Measurements from ENCODE around the gene LRRC4C.

Gene LRRC4C

DNA sequence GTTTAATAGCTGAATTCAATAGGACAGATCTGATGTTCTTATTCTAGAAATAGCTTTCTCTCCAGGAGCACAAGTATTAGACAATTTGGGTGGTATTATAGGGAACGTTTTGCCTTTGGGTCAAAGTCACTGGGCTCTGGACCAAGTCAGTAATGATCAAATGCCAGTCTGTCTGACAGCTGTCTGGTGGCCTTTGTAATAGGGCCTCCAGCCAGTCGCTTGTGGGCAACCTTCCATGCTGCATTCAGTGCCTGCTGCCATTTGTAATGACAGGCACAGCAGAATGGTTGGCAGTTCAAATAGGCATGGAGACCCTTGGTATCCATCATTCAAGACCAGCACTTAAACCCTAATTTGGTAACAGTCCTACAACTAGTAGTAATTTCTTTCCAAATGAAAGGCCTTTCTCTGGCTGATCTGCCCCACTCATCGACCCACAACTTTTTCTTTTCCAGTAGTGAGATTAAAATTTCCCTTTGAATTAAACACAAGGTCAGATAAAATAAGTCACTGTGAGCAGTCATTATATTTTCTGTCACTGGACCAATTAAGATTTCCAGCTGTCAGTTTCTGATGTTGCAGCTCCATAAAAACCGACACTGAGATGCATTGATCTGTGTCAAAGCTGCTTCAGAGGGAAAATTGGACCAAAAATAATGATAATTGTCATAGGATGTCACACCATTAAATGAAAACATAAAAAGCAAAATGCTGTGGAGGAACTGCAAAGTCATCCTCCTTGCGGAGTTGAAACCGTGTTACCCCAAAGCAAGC is 1038.1 kb downstream of the LRRC4C start:
- DNase-seq, result no peak

DNA sequence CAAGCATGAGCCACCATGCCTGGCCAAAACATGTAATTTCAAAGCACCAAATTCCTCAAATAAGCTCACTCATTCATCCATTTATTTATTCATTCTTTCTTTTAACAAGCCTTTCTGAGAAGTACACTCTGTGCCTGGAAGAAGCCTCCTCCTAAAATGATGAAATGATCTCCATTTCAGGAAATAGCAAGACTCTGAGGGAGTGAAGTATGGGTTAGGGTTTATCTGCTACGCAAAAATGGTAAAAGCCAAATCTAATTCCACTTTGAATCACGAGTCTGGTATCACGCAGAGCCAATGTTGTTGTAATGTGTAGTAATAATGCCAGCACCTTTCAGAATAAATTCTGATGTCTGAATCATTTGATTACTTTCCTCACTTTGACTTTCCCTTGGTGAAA is 1041.8 kb downstream of the LRRC4C start:
- no peak for DNase-seq

DNA sequence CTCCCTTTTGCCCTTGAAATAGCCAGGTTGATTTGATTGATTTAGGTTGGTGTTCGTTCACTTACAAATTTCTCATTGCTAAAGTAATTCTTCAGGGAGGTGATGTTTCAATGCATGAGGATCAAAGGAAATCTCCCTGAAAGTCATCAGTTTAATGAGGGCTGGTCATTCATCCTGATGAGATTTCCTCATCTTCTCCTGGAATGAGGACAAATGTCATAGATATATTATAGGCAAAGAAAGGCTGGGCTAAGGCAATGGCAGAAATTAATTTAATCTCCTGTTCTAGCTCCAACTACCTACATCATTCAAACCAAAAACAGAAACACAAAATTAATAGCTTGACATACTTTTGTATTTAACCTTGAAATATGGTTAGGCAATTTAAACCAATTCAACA is 1052.1 kb downstream of the LRRC4C start:
- no peak for DNase-seq

DNA sequence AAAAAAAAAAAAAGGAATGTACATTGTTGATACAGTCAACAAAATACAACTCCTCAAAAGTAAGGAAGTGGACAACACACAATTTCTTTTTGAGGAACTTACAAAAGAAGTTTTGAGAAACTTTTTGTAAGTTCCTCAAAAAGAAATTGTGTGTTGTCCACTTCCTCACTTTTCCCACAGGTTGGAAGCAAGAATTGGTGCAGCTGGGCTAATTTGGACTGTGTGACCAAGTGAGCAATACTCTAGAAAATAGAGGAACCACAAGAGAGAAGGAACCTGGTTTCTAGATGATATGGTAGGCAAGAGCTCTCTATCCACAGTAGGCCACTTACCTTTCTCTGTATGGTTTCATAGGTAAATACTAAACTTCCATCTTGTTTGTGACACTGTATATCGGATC is 1053.8 kb downstream of the LRRC4C start:
- DNase-seq, result no peak

DNA sequence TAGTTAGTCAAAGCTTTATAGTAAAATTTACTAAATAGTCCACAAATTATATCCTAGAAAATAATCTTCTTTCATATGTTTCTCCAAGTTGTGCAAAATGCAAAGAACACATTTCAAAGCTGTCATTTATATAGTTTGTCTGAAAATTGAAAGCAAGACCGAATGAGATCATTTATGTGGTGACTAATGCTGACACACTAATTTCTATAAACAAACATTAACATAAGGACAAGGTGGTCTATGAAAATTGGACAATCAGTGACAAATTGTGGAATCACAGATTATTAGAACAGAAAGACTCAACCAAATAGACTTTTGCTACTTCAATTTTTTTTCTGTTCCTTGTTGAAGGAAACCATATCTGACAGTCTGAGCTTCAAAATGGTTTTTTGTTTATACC is 1056.1 kb downstream of the LRRC4C start:
- no peak for DNase-seq

DNA sequence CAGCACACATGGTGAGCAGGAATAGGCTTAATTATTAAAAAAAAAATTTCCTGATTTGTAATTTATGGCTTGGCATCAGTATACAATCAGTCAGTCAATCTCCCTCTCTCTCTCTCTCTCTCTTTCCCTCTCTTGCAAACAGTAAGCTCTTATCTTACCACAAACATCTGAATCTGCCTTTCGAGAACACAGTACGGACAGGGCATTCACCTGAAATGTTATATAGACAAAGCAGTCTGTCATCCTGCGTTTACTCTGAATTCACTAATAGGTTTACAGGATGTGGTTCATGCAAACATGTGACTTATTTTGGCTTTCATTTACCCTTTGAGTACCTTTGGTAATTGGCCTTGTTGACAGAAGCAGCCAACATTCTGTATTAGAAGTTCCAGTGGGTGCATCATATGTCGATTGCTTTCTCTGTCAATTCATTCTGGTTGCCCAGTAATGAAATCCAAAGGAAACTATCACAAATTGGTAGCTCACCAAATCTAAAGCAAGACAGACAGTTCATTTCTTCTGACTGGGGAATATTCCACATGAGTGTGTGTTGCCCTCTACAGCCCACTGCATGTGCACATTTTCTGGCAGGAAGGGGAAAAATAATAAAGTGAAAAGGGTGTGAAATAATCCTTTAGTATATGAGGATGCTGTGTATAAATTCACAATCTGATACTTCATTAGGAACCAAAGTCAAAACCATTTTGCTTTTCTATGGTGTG is 1058.2 kb downstream of the LRRC4C start:
- no peak for DNase-seq

DNA sequence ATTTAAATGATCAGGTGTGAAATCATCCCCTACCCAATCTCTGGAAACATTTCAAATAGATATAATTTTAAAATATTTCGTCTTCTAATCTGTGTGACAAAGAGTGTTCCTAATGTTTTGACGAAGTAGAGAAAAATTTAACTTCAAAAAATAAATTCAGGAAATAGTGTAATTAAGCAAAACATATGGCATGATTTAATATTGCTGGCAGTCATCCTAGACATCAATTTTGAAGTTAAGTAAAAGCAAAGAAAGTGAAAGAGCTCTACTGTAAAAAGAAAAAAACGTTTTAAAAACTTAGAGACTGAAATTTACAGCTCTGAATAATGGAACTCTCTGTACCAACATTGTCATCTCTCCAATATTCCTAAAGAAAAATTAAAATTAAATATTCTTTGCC is 1062.3 kb downstream of the LRRC4C start:
- DNase-seq, result no peak

DNA sequence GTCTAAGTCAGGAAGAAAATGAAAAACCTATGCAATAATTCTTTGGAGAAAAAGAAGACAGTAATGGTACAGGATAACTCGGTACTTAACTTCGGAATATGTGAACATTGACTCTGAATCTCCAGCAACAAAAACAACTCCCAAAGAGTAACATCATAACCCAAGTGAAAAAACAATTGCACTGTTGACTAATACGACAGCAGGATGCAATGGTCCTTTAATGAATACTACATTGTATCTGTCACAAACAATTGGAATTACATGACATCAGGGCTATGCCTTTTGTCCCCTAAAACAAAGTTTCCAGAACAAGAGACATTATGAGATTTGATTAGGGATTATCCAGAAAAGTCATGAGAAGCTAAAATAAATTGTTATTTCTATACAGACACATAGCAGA is 1065.9 kb downstream of the LRRC4C start:
- DNase-seq, result no peak

DNA sequence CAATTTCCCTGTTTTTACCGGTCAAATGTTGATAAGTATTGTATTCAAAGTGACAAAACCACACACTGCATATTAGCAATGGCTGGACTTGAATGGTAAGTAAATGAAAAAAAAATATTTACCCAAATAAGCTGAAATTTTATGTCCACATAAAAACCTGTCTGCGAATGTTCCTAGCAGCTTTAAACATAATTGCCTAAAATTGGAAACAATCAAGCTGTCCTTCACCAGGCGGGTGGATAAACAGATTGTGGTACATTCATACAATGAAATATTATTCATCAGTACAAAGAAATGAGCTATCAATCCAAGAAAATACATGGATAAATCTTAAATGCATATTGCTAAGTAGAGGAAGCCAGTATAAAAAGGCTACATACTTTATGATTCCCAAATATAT is 1067.8 kb downstream of the LRRC4C start:
- DNase-seq, result no peak

DNA sequence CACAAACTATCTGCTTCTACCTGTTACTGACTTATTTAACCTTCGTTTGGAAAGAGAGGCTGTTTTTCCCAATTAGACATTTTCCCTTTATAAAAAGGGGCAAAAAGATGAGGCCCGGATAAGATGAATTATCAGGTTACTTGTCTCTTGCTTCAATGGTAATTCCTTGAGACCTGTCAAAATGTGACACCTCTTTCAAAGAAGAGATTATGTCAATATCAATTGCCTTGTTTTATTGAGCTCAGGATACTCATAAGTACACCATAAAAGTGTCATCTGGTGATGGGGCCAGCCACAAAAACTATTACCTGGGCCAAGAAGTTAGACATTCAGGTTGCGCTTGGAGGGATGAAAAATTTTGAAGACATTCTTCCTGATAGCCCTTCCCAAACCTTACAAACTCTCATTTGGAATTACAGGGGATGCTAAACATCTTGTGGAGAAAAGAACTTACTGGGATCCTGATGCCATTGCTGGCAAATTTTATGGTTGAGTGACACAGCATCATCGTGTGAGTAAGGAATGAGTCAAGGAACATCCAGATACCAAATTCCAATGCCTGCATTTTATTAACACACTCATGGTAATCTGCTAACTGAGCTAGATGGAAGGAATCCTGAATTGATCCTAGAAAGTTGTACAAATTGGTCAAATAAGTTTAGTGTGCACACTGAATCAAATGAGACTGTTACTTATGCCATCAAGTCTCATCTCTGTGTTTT is 1071.2 kb downstream of the LRRC4C start:
- DNase-seq, result no peak

DNA sequence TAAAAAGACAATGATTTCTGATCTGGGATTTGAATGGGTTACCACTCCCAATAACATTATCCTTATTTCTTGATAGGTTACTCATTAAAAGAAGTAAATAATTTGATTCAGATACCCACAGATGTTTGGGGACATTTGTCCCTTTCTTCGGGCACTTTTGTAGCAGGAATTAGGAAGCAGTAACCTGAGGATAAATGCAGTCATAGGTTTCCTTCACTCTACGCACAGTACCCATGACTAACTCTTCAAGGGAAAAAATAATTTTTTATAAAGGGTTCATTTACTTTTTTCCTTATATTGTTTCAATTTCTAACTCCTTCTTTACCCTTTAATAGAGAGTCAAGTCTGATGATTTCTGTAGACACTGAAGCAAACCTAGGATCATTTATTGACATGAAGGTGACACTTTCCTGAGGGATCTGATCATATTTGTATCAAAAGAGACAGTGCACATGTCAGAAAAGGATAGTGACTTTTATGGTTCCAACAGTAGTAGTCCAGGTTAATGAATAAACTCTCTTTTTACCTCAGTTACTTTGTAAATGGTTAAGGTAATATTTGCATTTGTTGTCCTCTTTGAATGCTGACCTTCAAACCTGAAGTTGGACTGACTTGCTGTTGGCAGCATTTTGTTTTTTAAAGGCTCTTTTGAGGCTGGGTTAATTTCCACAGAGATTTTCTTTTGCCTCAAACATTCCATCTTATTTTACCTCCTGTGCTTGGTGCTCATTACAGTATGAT is 1072.0 kb downstream of the LRRC4C start:
- no peak for DNase-seq

DNA sequence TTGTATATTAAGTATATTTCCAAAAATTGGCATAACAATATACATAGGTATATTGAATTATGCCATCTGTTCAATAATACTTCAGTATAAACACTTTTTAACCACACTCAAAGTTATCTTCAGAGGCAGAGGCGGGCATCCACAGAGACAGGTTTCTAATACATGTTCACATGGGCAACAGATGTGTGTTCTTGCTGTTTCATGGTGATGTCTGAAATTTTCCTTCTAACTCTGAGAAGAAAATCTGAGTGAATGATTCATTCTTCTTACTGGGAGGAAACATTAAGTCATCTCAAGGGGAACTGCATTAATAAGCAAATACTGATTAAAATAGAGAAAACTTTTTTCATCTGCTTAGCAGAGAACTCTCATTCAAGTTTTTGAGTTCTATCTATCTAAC is 1074.5 kb downstream of the LRRC4C start:
- no peak for DNase-seq

DNA sequence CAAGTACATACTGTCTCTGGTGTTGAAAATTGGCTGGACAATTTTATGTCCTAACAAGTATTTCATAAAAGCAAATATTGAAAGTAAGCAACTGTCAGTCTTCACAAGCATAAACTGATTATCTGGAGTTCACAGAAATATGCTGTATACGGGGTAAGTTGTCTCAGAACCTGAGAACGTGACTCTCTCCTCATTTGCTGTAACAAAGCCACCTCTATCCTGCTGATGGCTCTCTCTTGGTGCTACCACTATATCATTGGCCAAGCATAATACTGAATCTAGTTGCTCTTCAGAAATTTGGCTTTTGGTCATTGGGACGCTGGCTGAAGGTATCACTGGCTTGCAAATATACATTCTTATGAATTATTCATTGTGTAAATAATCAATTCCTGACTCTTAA is 1078.0 kb downstream of the LRRC4C start:
- DNase-seq, result no peak

DNA sequence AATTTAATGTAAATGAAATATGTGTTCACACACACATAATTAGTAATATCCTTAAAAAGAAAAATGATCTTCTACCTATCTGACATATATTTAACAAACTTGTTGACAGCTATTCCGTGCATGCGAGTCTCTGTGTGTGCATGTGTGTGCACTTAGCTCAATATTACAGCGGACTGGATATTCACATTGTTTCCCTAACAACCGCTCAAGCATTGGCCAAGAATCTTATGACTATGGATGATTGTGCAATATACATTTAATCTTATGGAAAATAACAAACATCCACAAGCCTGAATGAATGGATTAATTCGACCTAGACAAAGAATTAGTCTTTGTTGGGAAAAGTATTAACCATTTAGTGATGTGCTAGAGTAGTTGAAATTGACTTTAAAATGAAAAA is 1078.6 kb downstream of the LRRC4C start:
- DNase-seq, result no peak

DNA sequence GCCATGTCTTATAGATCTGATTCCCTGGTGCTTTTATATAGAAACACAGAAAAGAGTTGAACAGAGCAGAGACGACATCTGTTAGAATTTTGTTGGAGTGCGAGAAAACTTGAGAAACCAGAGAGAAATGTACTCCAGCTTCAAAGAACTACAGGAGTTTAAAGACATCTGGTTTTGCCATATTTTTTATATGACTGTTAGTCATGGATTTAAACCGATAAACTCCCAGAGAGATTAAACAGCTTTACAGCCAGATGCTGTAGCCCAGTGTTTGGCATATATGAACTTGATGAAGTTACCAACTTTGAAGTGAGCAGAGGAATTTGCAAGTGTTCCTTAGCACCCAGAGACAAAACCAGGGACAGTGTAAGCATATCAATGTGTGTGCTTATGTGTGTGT is 1083.1 kb downstream of the LRRC4C start:
- no peak for DNase-seq

DNA sequence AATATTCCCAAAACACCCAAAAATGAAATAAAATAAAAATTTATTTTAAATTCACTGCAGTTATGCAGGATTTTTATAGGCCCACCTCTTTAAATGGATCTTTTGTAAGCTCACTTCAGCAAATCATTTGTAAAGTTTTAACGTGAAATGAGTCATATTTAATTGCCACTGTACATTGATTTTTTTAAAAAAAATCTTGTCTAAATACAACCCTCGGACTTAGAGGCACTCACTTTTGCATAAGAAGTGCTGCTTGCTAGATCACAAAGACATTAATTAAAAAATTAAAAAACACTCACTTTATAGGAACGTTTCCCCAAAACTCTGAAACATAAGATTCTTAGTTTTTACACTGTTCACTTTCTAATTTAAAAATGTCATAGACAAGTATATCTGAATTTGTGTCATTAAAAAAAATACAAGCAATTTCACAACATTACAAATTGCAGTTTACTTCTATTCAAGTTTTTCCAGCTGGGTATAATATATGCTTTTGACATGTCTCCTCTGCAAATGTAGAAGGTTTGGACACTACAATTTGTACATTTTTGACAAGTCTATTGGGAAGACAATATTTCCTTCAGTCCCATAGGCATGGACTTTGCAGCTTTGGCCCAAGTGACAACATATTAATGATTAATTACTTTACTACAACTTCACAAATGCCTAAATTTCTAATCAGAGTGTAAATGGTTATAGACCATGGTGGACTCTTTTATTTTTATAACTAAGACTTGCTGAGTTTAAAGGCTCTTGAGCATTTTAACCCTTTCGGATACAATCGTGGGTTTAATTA is 1088.4 kb downstream of the LRRC4C start:
- no peak for DNase-seq

DNA sequence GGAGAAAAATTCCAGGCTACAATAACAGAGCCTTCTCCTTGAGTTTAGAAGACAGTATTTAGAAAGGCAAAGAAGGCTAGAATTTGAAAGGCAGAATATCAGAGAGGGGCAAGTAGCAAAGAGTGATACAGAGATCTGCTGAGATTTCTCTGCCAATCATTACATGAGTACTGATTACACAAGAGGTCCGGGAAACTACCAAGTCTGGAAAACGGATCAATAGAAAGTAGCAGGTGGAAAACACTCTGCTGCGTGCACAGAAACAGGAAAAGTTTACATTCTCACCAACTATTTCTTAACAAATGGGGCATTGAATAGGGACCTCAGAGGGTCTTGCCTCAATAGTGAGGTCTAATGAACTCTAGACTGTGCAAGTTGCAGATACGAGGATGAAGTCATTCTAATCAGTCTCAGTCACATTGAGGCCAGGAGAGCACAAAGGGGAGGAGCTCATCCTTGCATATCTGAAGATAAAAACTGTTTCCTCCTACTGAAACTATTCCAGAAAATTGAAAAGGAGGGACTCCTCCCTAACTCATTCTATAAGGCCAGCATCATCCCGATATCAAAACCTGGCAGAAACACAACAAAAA is 1099.2 kb downstream of the LRRC4C start:
- no peak for DNase-seq

DNA sequence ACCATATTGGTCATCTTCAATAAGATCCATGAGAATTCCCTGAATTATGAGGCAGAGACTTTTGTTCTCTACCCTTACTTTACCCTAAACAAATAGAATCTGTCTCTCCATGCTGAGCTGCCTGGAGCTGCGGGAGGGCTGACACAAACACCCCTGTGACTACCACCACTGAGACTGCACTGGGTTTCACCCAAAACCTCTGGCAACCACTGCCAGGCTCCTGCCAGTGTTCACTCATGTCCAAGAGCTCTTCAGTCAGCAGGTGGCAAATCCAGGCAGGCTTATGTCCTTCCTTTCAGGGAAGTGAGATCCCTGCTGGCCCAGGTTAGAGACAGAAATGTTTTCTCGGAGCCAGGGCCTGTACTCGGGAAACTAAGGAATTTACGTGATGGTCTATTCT is 1105.3 kb downstream of the LRRC4C start:
- DNase-seq, result no peak

DNA sequence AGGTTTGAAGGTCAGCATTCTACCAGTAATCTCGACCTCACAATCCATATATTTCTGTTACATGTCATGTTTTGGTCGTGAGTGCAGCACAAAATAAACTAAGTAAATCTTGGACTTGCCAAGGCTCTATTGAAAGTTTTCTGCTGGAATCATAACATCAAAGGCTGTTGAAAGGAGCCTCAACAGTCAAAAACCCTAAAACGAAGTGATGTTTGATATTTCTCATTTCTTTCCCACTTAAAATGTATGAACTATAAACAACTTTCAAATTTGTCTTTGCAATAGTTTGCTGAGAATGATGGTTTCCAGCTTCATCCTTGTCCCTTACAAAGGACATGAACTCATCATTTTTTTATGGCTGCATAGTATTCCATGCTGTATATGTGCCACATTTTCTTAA is 1118.5 kb downstream of the LRRC4C start:
- no peak for DNase-seq

DNA sequence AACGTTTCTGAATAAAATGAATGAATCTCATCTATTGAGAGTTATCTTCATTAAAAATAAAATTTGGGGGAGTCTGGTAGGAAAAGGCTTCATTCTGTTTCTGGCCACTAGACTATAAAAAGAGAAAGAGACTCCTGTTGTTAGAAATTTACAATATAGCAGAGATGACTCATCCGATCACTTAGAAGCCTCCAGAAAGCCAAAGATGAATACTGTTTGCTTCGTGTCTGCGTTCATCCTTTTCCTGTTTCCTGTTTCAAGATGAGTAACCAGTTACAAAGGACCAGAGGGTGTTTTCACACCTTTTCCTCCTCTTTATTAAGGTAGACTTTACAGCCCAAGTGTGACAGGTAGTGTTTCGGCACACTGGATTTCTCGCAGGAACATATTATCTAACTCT is 1120.7 kb downstream of the LRRC4C start:
- DNase-seq, result no peak

DNA sequence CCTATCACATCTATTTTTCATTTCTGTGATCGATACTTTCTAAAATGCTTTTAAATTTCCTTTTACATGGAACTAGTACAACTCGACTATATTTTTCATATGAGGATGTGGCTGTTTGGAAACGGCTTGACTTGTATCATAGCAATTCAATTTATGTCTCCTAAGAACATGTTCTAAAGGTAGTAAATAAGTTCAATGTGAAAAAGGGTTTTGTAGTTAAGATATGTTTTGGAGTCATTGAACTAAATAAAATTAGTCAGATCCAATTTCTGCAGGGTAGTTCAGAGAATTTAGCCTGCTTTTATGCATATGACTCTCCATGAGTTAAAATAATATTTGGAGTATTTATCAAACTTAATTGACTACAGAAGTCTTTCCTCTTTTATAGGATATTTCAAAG is 1121.4 kb downstream of the LRRC4C start:
- no peak for DNase-seq

DNA sequence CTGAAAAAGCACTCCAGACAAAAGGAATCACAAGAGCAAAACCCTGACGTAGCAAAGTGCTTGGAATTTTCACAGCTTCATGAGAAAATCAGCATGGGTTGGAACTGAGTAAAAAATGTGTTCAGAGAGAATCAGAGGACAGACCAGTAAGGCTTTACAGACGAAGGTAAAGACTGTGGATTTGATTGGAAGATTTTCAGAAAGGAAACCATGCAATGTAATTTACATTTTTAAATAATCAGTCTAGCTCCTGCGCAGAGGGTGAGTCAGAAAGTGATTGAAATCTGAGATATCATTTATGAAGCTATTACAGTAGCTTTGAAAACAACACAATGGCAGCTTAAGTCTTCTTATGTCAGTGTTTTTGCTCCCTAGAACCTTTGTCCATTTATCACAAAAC is 1122.3 kb downstream of the LRRC4C start:
- no peak for DNase-seq
